Ectodermal cell (in vitro differentiated cells): ENCODE data around the gene LPAR6.

ENCODE experiments used
- H3K27ac ChIP-seq: 2 replicates; pipeline ENCODE4 v1.7.0; 2013; ENCODE audit warnings: mild to moderate bottlenecking, low read depth, low read length; ENCODE audit not compliant: insufficient read depth, poor library complexity, severe bottlenecking
- H3K27me3 ChIP-seq: 2 replicates; pipeline ENCODE4 v1.7.0; 2013; ENCODE audit warnings: mild to moderate bottlenecking, low read length; ENCODE audit not compliant: insufficient read depth, control insufficient read depth, poor library complexity, severe bottlenecking
- H3K36me3 ChIP-seq: one replicate; pipeline ENCODE4 v1.7.0; 2013; ENCODE audit warnings: low read length; ENCODE audit not compliant: control insufficient read depth, insufficient read depth
- H3K4me1 ChIP-seq: one replicate; pipeline ENCODE4 v1.7.0; 2013; ENCODE audit warnings: low read length; ENCODE audit not compliant: control insufficient read depth, insufficient read depth
- H3K4me3 ChIP-seq: 2 replicates; pipeline ENCODE4 v1.7.0; 2013; ENCODE audit warnings: low read depth, low read length, control low read depth; ENCODE audit not compliant: insufficient read depth
- H3K9me3 ChIP-seq: 2 replicates; pipeline ENCODE4 v1.7.0; 2013; ENCODE audit warnings: mild to moderate bottlenecking, low read length, moderate library complexity; ENCODE audit not compliant: control insufficient read depth
- WGBS, 2 experiments: methylation state at CpG; one replicate each; pipeline ENCODE4 v1.1.7; 2013; ENCODE audit warnings: missing lambda C conversion rate in 2 of 2; 5-methylcytosine and 5-hydroxymethylcytosine counted together

Gene LPAR6

GRCh38 chr13:48383384-48383783 is 29.5 kb downstream of the LPAR6 start:
- no peak overlapping the region for H3K4me3 ChIP-seq

GRCh38 chr13:48380581-48380980 is 32.3 kb downstream of the LPAR6 start:
- no peaks in the 10 kb centered on the region for H3K27me3 ChIP-seq
- no peaks in the 10 kb centered on the region for H3K36me3 ChIP-seq
- no peak overlapping the region for H3K4me3 ChIP-seq
- no peak overlapping the region for H3K27ac ChIP-seq
- H3K4me1 ChIP-seq: no peaks in the 10 kb centered on the region
- H3K9me3 ChIP-seq: no peaks in the 10 kb centered on the region

More at GRCh38 chr13:48383384-48383783, 29.5 kb downstream of the LPAR6 start:
- Histone ChIP-seq H3K9me3 (no peaks in the 10 kb centered on the region), H3K27ac (no peak overlapping the region), H3K36me3 (no peaks in the 10 kb centered on the region), H3K4me1 (no peaks in the 10 kb centered on the region), H3K27me3 (no peaks in the 10 kb centered on the region)
- 89 to 92% methylated on average over 2 of the region's 2 CpGs for WGBS, 2 experiments

- WGBS, 2 experiments: 91 to 100% methylated on average over 1 to 2 of the region's 2 CpGs
- Histone ChIP-seq H3K27me3 (no peaks in the 10 kb centered on the region), H3K4me3 (no peak overlapping the region), H3K9me3 (no peaks in the 10 kb centered on the region), H3K36me3 (peaks cover 10% of the 10 kb centered on the region), H3K27ac (no peak overlapping the region), H3K4me1 (no peaks in the 10 kb centered on the region)
Observed at GRCh38 chr13:48377857-48378256, 35.1 kb downstream of the LPAR6 start.

GRCh38 chr13:48370815-48371214 is 42.1 kb downstream of the LPAR6 start:
- Histone ChIP-seq H3K27me3 (no peaks in the 10 kb centered on the region), H3K27ac (no peak overlapping the region), H3K4me3 (no peak overlapping the region), H3K4me1 (no peaks in the 10 kb centered on the region), H3K9me3 (no peaks in the 10 kb centered on the region), H3K36me3 (peaks cover 10% of the 10 kb centered on the region)
- 71 to 88% methylated on average over 1 of the region's 2 CpGs for WGBS, 2 experiments

- no peaks in the 10 kb centered on the region for H3K9me3 ChIP-seq
- H3K27ac ChIP-seq: no peak overlapping the region
- no peaks in the 10 kb centered on the region for H3K4me1 ChIP-seq
- 93% methylated on average over 1 of the region's 1 CpG for WGBS, 2 experiments
- no peak overlapping the region for H3K4me3 ChIP-seq
- H3K27me3 ChIP-seq: no peaks in the 10 kb centered on the region
- peaks cover 10% of the 10 kb centered on the region for H3K36me3 ChIP-seq
Observed at GRCh38 chr13:48369988-48370387, 42.9 kb downstream of the LPAR6 start.
